K562 (cell line): Measurements from ENCODE around the gene OR6S1. TPM values are rescaled to one million over a fixed set of nuclear protein-coding genes. Genes with fewer than 3 reads are reported as not detected.

Experiments used
- ATAC-seq: fragments of 200-7000 bp; cut with Tn5 transposase; 3 replicates; pipeline ENCODE4 v1.9.1; 2020; ENCODE audit warnings: moderate library complexity
- BruUV-seq: library from RNA; stranded (reverse); fragments of 400-500 nt; replicated peaks from 2 replicates; lab custom pipeline; 2021; lab: Mats Ljungman, UMichigan
- CTCF ChIA-PET: fragments of 300-600 bp; formaldehyde crosslinking; extraction: SDS; loops from one replicate; lab custom pipeline; 2021; ENCODE audit warnings: low intra/inter-chr PET ratio; lab: Yijun Ruan, JAX
- POLR2A ChIA-PET: fragments of 300-600, 350-650 bp; sonication (Branson Sonifier 250); formaldehyde crosslinking; extraction: SDS; loops from one replicate; lab custom pipeline; 2021; ENCODE audit warnings: antibody characterized with exemption, inconsistent platforms; lab: Yijun Ruan, JAX
- DNase-seq, 4 experiments: peaks; one replicate each; pipeline versions ENCODE4 v3.0.0 to v3.0.0-alpha.2; 2011 to 2018; ENCODE audit warnings: low spot score in 3 of 4, mixed read lengths in 3 of 4; ENCODE audit errors: extremely low read depth in 1 of 4
- FAIRE-seq: peaks from 2 replicates; lab custom pipeline; 2011; peaks lifted over from hg19 to GRCh38; lab: Jason Lieb, UNC
- H2AFZ ChIP-seq: 2 replicates; pipeline ENCODE4 v1.6.0; 2011; ENCODE audit warnings: low read depth, low read length, control low read depth, inconsistent platforms
- H3K27ac ChIP-seq: fragments of 200-600 bp; 3 replicates; pipeline ENCODE4 v1.8.0; 2011; ENCODE audit warnings: low read depth, mild to moderate bottlenecking, control low read depth, inconsistent platforms, low read length, moderate library complexity, mixed read lengths; ENCODE audit errors: extremely low read depth
- H3K27me3 ChIP-seq, 2 experiments: fragments of 300-600 bp in 1 of 2; 2 replicates in 1 of 2; 3 replicates in 1 of 2; pipeline versions ENCODE4 v1.6.0 to v1.8.0; 2011; ENCODE audit warnings: inconsistent platforms in 2 of 2, low read length in 2 of 2, mild to moderate bottlenecking in 1 of 2, mixed read lengths in 1 of 2, moderate library complexity in 1 of 2; ENCODE audit not compliant: control insufficient read depth in 2 of 2, insufficient read depth in 2 of 2
- H3K36me3 ChIP-seq: fragments of 300-600 bp; 3 replicates; pipeline ENCODE4 v1.8.0; 2011; ENCODE audit warnings: mild to moderate bottlenecking, low read length, inconsistent platforms; ENCODE audit not compliant: control insufficient read depth, insufficient read depth
- H3K4me1 ChIP-seq, 2 experiments: fragments of 200-600 bp in 1 of 2; replicated peaks in 1 of 2; 2 replicates in 1 of 2; 3 replicates in 1 of 2; pipeline versions ENCODE4 v1.5.1 to v1.8.0; 2011; ENCODE audit warnings: inconsistent platforms in 2 of 2, low read length in 2 of 2, mild to moderate bottlenecking in 1 of 2, mixed read lengths in 1 of 2, moderate library complexity in 1 of 2; ENCODE audit not compliant: control insufficient read depth in 2 of 2, insufficient read depth in 2 of 2
- H3K4me2 ChIP-seq: 2 replicates; pipeline ENCODE4 v1.6.1; 2011; ENCODE audit warnings: low read length, control low read depth, inconsistent platforms, mixed read lengths; ENCODE audit not compliant: insufficient read depth
- H3K4me3 ChIP-seq: fragments of 200-600 bp; sonication (generic), shearing (Covaris generic); 2 replicates; pipeline ENCODE4 v1.5.1; 2016; ENCODE audit warnings: control low read depth, inconsistent platforms
- H3K79me2 ChIP-seq: fragments of 200-600 bp; 3 replicates; pipeline ENCODE4 v1.8.0; 2011; ENCODE audit warnings: low read length, inconsistent platforms; ENCODE audit not compliant: control insufficient read depth, insufficient read depth
- H3K9ac ChIP-seq, 2 experiments: 2 replicates each; pipeline versions ENCODE4 v1.6.0 to v1.6.1; 2011; ENCODE audit warnings: low read depth in 2 of 2, low read length in 2 of 2, control low read depth in 1 of 2, inconsistent platforms in 1 of 2, mild to moderate bottlenecking in 1 of 2, mixed read lengths in 1 of 2; ENCODE audit not compliant: insufficient read depth in 1 of 2
- H3K9me1 ChIP-seq: one replicate; pipeline ENCODE4 v1.6.0; 2011; ENCODE audit warnings: inconsistent platforms, mild to moderate bottlenecking, low read length, moderate library complexity; ENCODE audit not compliant: control insufficient read depth, insufficient read depth
- H3K9me3 ChIP-seq: replicated peaks from 2 replicates; pipeline ENCODE4 v1.5.1; 2011; ENCODE audit warnings: low read depth, low read length, inconsistent platforms; ENCODE audit not compliant: control insufficient read depth, insufficient read depth
- H4K20me1 ChIP-seq: replicated peaks from 2 replicates; pipeline ENCODE4 v1.6.1; 2011; ENCODE audit warnings: low read length, inconsistent platforms, mixed read lengths; ENCODE audit not compliant: control insufficient read depth, insufficient read depth
- ADNP ChIP-seq: fragments of 200-800 bp; sonication (Bioruptor generic); IDR thresholded peaks from 2 replicates; pipeline ENCODE4 v1.6.1; 2016; ENCODE audit warnings: missing genetic modification characterization, missing compliant biosample characterization
- ETS1 ChIP-seq: conservative IDR thresholded peaks from 2 replicates; pipeline ENCODE4 v1.6.1; 2011; ENCODE audit warnings: low read depth, mild to moderate bottlenecking, low read length; ENCODE audit not compliant: control insufficient read depth
- RCOR1 ChIP-seq, 2 experiments: IDR thresholded peaks; 2 replicates each; pipeline ENCODE4 v1.6.1; 2012; ENCODE audit warnings: low read depth in 2 of 2, low read length in 2 of 2, borderline replicate concordance in 1 of 2, improper control_type of control experiment in 1 of 2
- RNF2 ChIP-seq: sonication (generic); IDR thresholded peaks from 2 replicates; pipeline ENCODE4 v1.6.1; 2016
- TEAD4 ChIP-seq, 2 experiments: sonication (generic) in 1 of 2; formaldehyde crosslinking in 1 of 2; IDR thresholded peaks; 2 replicates each; pipeline versions ENCODE4 v1.6.1 to v1.8.0; 2012 to 2022; ENCODE audit warnings: borderline replicate concordance in 1 of 2, inconsistent platforms in 1 of 2, low read length in 1 of 2, mild to moderate bottlenecking in 1 of 2, missing genetic modification reagents in 1 of 2
- ZNF407 ChIP-seq: fragments of 450-650 bp; IDR thresholded peaks from 2 replicates; pipeline ENCODE4 v1.6.1; 2016; ENCODE audit warnings: low read depth
- WGBS: fragments of 100-300 bp; shearing (Covaris generic); methylation state at CpG from one replicate; pipeline ENCODE4 v1.1.6; 2016; ENCODE audit warnings: low coverage, mixed read lengths; ENCODE audit not compliant: insufficient coverage; ENCODE audit errors: missing lambda C conversion rate; 5-methylcytosine and 5-hydroxymethylcytosine counted together
- in situ Hi-C: fragments of 300-500 bp; cut with MboI; formaldehyde crosslinking; loops from 4 replicates; pipeline ENCODE4 v1.15.0; 2018; ENCODE audit warnings: inconsistent platforms, mixed read lengths
- intact Hi-C: fragments of 100-400 bp; cut with micrococcal nuclease; formaldehyde crosslinking; loops from 2 replicates; pipeline ENCODE4 v1.14.2; 2022
- polyA plus RNA-seq, 8 experiments: library from polyadenylated mRNA; depleted of rRNA in 4 of 8; stranded (reverse) in 5 of 8; unstranded in 3 of 8; fragments of >200 nt; fragmentation: Nextera tagmentation in 2 of 8; fragmentation: Illumina TruSeq in 1 of 8; extraction: Ambion mirVana in 2 of 8; extraction: Trizol in 1 of 8; gene quantifications; 2 replicates each; pipeline versions ENCODE4 v1.2.1 to v1.2.3, GENCODE V29; 2011 to 2014; ENCODE audit warnings: inconsistent platforms in 1 of 8, missing spikeins in 1 of 8
- total RNA-seq, 7 experiments: library from RNA; depleted of rRNA in 6 of 7; stranded (reverse); fragments of >200 nt in 6 of 7; fragmentation: Illumina TruSeq in 2 of 7; extraction: Trizol in 2 of 7; gene quantifications; 2 replicates each; pipeline versions ENCODE4 v1.2.1 to v1.2.3, GENCODE V29; 2011 to 2021; ENCODE audit warnings: low replicate concordance in 1 of 7

OR6S1 gene
- total and polyA plus RNA-seq, 9 of the 15 experiments (the other 6 are each of a cell fraction or from before 2014, with no cell fraction given) = not detected

GRCh38 chr14:20652996-20653975 lies 11.8 kb upstream of the OR6S1 start:
- peak overlapping the region; percentile 45 for H3K4me3 ChIP-seq
- POLR2A ChIA-PET = interaction anchor here (0.9 to 1.0 kb wide), 2 partner anchors 11 to 20 kb away, joined by 3 to 4 read pairs; no protein-coding TSS in a partner anchor
- ATAC-seq = peak; percentile 83
- 2% methylated on average over 30 of the region's 39 CpGs for WGBS
- peak overlapping the region; percentile 69 for H3K4me2 ChIP-seq
- H3K27ac ChIP-seq = no peak overlapping the region
- DNase-seq = peak; percentile 22 to 82 (median 38)
- H4K20me1 ChIP-seq = peaks cover 7% of the 10 kb centered on the region; the same call in 1 of the 2 replicates
- H3K9me3 ChIP-seq = no peaks in the 10 kb centered on the region
- no peaks in the 10 kb centered on the region for H3K9me1 ChIP-seq
- H3K27me3 ChIP-seq = peaks cover 0 to 12% of the 10 kb centered on the region in 2 experiments; a peak in 1 of 5 replicates
- in situ Hi-C loops = no loop called here
- no TSS peak for BruUV-seq
- peak overlapping the region in 1 of 2 experiments; percentile 84; a peak in 1 of 4 replicates for H3K9ac ChIP-seq
- peak; percentile 89 for FAIRE-seq
- intact Hi-C loops = no loop called here
- H2AFZ ChIP-seq = peak overlapping the region; percentile 49; the same call in 1 of the 2 replicates
- H3K79me2 ChIP-seq = no peaks in the 10 kb centered on the region
- no peaks in the 10 kb centered on the region for H3K36me3 ChIP-seq
- CTCF ChIA-PET = no interaction called here
- H3K4me1 ChIP-seq = peaks cover 6 to 15% of the 10 kb centered on the region in 2 experiments; a peak in 3 of 5 replicates
- TF ChIP-seq RCOR1 (IDR thresholded peaks at IDR 0.05; ENCODE audit: borderline replicate concordance in 1 of 2, low read depth in 2 of 2, low read length in 2 of 2) (peak in 1 of 2 experiments; percentile 60; a peak in 2 of 4 replicates), TEAD4 (IDR thresholded peaks at IDR 0.05; ENCODE audit: low read length) (peak; percentile 55; the same call in 1 of the 2 replicates), TEAD4 (CRISPR knock-in tag; IDR thresholded peaks at IDR 0.05; ENCODE audit: borderline replicate concordance) (no peak), ZNF407 (peak; percentile 41; the same call in 1 of the 2 replicates), ETS1 (0 out of 2 replicates have a peak, but pooled peaks have one; percentile 63), RNF2 (no peak), ADNP (tag) (0 out of 2 replicates have a peak, but pooled peaks have one; percentile 25)
